ENCODE data around the gene SFXN3. TPM values are rescaled to one million over a fixed set of nuclear protein-coding genes. Genes with fewer than 3 reads are reported as not detected.

Gene SFXN3
- total RNA-seq, 1 experiment from 2014 or later, result 2.8 TPM

GRCh38 chr10:101071885-101072433 is 40.9 kb downstream of the SFXN3 start:
- H2BK15ac ChIP-seq (ENCODE audit: low read depth, low read length), result no peak overlapping the region
- no peak overlapping the region for H4K8ac ChIP-seq (replicated peaks; ENCODE audit: insufficient read length, low read depth, low read length)
- H3K4ac ChIP-seq (ENCODE audit: low read depth, low read length), result no peak overlapping the region
- no peak overlapping the region for H2BK20ac ChIP-seq (ENCODE audit: low read depth, low read length, poor library complexity, severe bottlenecking)
- no peak for DNase-seq
- Mint-ChIP-seq H3K36me3 (ENCODE audit: insufficient read depth in 1 of 3, low read depth in 3 of 3) (no peaks in the 10 kb centered on the region), H3K4me3 (no peak overlapping the region; a peak in 1 of 5 replicates), H3K9me3 (no peaks in the 10 kb centered on the region; a peak in 1 of 5 replicates), H3K27ac (no peak overlapping the region), H3K4me1 (peaks cover 17 to 37% of the 10 kb centered on the region in 2 experiments), H3K27me3 (ENCODE audit: low read depth) (peaks cover 66% of the 10 kb centered on the region)
- H3K56ac ChIP-seq (ENCODE audit: insufficient read length, low read depth, low read length), result no peak overlapping the region
- no peaks in the 10 kb centered on the region for H3K79me1 ChIP-seq (ENCODE audit: insufficient read depth, low read depth, low read length, poor library complexity, severe bottlenecking)
- no peak overlapping the region for H3K4me2 ChIP-seq (ENCODE audit: insufficient read depth, insufficient read length, low read length)
- TF ChIP-seq, protein P1, sequence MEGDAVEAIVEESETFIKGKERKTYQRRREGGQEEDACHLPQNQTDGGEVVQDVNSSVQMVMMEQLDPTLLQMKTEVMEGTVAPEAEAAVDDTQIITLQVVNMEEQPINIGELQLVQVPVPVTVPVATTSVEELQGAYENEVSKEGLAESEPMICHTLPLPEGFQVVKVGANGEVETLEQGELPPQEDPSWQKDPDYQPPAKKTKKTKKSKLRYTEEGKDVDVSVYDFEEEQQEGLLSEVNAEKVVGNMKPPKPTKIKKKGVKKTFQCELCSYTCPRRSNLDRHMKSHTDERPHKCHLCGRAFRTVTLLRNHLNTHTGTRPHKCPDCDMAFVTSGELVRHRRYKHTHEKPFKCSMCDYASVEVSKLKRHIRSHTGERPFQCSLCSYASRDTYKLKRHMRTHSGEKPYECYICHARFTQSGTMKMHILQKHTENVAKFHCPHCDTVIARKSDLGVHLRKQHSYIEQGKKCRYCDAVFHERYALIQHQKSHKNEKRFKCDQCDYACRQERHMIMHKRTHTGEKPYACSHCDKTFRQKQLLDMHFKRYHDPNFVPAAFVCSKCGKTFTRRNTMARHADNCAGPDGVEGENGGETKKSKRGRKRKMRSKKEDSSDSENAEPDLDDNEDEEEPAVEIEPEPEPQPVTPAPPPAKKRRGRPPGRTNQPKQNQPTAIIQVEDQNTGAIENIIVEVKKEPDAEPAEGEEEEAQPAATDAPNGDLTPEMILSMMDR (conservative IDR thresholded peaks at IDR 0.05), result no peak
- peaks cover 2% of the 10 kb centered on the region; the same call in 1 of the 2 replicates for H3K4me1 ChIP-seq (ENCODE audit: insufficient read depth, low read length)
- peaks cover 10% of the 10 kb centered on the region; the same call in 1 of the 2 replicates for H3K27me3 ChIP-seq (ENCODE audit: insufficient read depth, low read length)
- H2AFZ ChIP-seq (ENCODE audit: low read length), result no peak overlapping the region
- no peak overlapping the region for H4K91ac ChIP-seq (ENCODE audit: insufficient read length, low read depth, low read length)
- WGBS (ENCODE audit: extremely low coverage, insufficient read length, low lambda C conversion rate), result no CpG with 5 or more reads among the region's 7 CpGs
- no peak overlapping the region for H2BK12ac ChIP-seq (ENCODE audit: insufficient read length, low read depth, low read length)
- H3K14ac ChIP-seq (ENCODE audit: insufficient read depth, low read length), result no peak overlapping the region
- no peak overlapping the region for H3K18ac ChIP-seq (ENCODE audit: insufficient read length, low read depth, low read length)
- H2BK5ac ChIP-seq (ENCODE audit: insufficient read length, low read length), result no peak overlapping the region
- no peak overlapping the region for H2BK120ac ChIP-seq (ENCODE audit: low read depth, low read length, poor library complexity, severe bottlenecking)
- no peaks in the 10 kb centered on the region for H3K79me2 ChIP-seq (ENCODE audit: insufficient read depth, low read length)
- H2AK5ac ChIP-seq (ENCODE audit: insufficient read length, low read length), result no peak overlapping the region
- no peaks in the 10 kb centered on the region for H3K9me3 ChIP-seq (ENCODE audit: control insufficient read depth, low read depth, low read length)
- peaks cover 10% of the 10 kb centered on the region for H3K23me2 ChIP-seq (ENCODE audit: insufficient read length, low read depth, low read length, poor library complexity, severe bottlenecking)
- no peak overlapping the region for H3K27ac ChIP-seq (ENCODE audit: insufficient read length, low read depth, low read length)
- H4K5ac ChIP-seq (ENCODE audit: insufficient read length, low read depth, low read length), result no peak overlapping the region
- no peak overlapping the region for H3K23ac ChIP-seq (ENCODE audit: insufficient read length, low read depth, low read length)
- H3K9ac ChIP-seq (ENCODE audit: extremely low read depth, insufficient read length, low read length), result no peak overlapping the region
- no peaks in the 10 kb centered on the region for H4K20me1 ChIP-seq (ENCODE audit: control insufficient read depth, insufficient read depth, insufficient read length)
- no peak overlapping the region for H3T11ph ChIP-seq (ENCODE audit: low read length)

Data from H9 (cell line).